RWPE1 (cell line): ENCODE results near the gene NIN.

Source experiments
- CTCF ChIA-PET: fragments of 350-600 bp; sonication (Branson Sonifier 250); formaldehyde crosslinking; extraction: SDS; loops from one replicate; lab custom pipeline; 2021; lab: Yijun Ruan, JAX
- POLR2A ChIA-PET: fragments of 400-600 bp; formaldehyde crosslinking; extraction: SDS; loops from one replicate; lab custom pipeline; 2020; ENCODE audit warnings: antibody characterized with exemption; ENCODE audit not compliant: low non-redundant PET; lab: Yijun Ruan, JAX
- DNase-seq: peaks from one replicate; pipeline ENCODE4 v3.0.0; 2012; ENCODE audit warnings: low spot score
- H3K27ac ChIP-seq: fragments of 450-650 bp; 2 replicates; pipeline ENCODE4 v1.5.1; 2017
- TF ChIP-seq, protein P1 (sequence below): fragments of 450-650 bp; conservative IDR thresholded peaks from 2 replicates; pipeline ENCODE4 v1.5.1; 2017; ENCODE audit warnings: low read depth, mild to moderate bottlenecking

Gene NIN

DNA sequence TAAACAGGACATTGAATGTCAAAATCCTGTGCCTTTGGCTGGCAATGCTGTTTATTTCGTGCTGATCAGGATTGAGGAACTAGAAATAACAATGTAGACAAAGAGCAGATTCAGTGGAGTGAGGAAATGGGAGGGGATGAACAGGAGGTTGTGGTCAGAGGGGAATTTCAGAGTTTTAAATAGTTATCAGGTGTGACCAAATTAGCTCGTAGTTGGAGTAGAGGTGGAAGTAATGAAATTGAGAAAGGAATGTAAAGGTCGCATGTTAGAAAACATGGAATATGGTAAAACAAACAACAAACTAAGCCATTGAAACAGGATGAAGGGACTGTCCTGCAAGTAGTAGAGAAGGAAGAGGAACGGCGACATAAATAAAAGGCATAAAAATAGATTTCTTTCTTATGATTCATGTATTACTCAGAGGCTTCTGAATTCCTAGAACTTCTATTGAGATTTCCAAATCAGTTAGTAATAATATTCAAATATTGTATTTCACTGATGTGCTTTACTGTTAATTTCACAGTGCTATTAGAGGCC, 153.4 kb downstream of the NIN start:
- H3K27ac ChIP-seq: no peak overlapping the region; the same call in 1 of the 2 replicates
- CTCF ChIA-PET: no interaction called here
- DNase-seq: peak; percentile 80
- TF ChIP-seq, protein P1, sequence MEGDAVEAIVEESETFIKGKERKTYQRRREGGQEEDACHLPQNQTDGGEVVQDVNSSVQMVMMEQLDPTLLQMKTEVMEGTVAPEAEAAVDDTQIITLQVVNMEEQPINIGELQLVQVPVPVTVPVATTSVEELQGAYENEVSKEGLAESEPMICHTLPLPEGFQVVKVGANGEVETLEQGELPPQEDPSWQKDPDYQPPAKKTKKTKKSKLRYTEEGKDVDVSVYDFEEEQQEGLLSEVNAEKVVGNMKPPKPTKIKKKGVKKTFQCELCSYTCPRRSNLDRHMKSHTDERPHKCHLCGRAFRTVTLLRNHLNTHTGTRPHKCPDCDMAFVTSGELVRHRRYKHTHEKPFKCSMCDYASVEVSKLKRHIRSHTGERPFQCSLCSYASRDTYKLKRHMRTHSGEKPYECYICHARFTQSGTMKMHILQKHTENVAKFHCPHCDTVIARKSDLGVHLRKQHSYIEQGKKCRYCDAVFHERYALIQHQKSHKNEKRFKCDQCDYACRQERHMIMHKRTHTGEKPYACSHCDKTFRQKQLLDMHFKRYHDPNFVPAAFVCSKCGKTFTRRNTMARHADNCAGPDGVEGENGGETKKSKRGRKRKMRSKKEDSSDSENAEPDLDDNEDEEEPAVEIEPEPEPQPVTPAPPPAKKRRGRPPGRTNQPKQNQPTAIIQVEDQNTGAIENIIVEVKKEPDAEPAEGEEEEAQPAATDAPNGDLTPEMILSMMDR: no peak
- POLR2A ChIA-PET: interaction anchor here (1.4 kb wide), 1 partner anchor 9 kb away, joined by 3 read pairs; the partner anchor contains the start of gene SAV1

DNA sequence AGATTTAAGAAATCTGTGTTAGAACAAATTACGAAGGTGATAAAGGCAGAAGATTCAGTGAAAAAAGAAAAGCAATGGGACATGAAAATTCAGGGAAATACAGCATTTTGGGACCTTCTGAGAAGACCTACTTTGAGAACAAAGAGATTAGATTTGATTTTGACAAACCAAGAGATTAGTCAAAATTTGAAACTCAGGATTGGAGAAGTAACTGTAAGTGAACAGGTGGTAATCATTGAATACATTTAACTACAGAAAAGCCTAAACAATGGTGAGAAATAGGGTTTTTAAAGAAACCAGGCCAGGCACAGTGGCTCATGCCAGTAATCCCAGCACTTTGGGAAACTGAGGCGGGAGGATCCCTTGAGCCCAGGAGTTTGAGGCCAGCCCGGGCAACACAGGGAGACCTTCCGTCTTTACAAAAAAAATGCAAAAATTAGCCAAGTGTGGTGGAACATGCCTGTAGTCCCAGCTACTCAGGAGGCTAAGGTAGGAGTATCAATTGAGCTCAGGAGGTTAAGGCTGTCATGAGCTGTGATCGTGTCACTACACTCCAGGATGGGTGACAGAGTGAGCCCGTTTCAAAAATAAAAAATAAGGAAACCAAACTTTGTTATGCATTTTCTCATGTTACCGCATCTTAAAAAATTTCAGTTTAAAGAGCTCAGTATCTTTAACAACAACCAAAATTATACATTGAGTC, 154.0 kb downstream of the NIN start:
- CTCF ChIA-PET: no interaction called here
- TF ChIP-seq, protein P1: no peak
- POLR2A ChIA-PET: interaction anchor here (1.4 kb wide), 1 partner anchor 9 kb away, joined by 3 read pairs; the partner anchor contains the start of gene SAV1
- DNase-seq: no peak
- peak overlapping the region; percentile 78 for H3K27ac ChIP-seq

DNA sequence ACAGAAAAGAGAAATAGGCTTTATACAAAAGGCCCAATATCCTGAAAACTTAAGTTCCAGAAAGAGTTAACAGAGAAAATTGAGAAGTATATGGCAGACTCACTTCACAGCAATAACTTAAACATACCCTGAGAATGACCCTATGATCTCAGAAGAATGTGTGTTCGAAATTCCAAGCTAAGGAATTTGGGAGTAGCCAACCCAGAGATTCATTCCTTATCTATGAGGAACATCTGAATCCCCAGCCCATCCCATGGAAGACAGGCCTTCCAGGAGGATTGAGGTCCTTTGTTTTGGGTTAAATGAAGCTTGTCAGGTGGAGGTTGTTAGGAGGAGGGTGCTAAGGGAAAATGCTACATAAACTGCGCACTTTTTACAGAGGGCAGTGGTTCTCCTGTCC, 155.4 kb downstream of the NIN start:
- TF ChIP-seq, protein P1: no peak
- peak; percentile 62 for DNase-seq
- no peak overlapping the region for H3K27ac ChIP-seq
- CTCF ChIA-PET: no interaction called here
- POLR2A ChIA-PET: no interaction called here

DNA sequence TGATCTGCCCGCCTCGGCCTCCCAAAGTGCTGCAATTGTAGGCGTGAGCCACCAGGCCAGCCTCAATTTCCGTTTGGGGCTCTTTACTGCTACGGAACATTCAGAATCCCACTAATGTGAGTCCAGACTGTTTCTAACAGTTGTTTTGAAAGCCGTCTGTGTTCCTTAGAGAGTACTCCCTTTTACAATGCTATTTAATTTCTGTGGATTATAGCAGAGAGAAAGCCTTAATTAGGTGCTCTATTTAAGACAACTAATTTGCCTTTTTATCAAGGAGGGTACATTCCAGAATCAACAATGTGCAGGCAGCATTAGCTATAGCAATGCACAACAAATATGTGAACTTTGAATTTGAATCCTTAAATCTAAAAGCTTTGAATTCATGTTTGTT, 160.1 kb downstream of the NIN start:
- CTCF ChIA-PET: no interaction called here
- no peak for DNase-seq
- H3K27ac ChIP-seq: no peak overlapping the region
- TF ChIP-seq, protein P1: no peak
- POLR2A ChIA-PET: no interaction called here

DNA sequence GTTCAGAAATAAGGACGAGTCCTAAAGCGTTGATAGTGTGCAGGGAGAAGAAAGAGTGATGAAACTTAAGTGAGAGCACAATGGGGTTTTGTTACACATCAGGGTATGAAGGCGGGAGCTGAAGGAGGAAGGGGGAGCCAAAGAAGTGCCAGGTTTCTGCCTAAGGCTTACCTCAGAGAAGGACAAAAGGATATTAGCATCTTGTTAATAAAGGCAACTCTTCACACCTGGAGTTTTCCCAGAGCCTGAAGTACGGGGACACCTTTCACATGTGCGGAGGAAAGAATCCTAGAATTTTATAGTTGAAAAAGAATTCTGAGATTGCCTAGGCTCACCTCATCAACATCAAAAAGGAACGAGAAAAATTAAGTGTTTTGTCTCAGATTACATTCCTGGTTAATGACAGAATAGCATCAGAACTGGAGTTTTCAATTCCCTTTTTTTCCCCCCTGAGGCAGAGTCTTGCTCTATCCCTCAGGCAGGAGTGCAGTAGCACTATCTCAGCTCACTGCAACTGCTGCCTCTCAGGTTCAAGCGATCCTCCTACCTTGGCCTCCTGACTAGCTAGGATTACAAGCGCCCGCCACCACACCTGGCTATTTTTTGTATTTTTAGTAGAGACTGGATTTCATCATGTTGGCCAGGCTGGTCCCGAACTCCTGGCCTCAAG, 160.6 kb downstream of the NIN start:
- CTCF ChIA-PET: no interaction called here
- no peak overlapping the region for H3K27ac ChIP-seq

More for the DNA sequence above, 160.6 kb downstream of the NIN start:
- no peak for DNase-seq
- TF ChIP-seq, protein P1: no peak
- POLR2A ChIA-PET: no interaction called here
